Esophagus mucosa (tissue), 1 donor: ENCODE data around the gene CMC1. TPM values are rescaled to one million over a fixed set of nuclear protein-coding genes. Genes with fewer than 3 reads are reported as not detected.
A peak's percentile ranks its signal among the peaks of the same experiment; 100 is the strongest.
"Not testable (repeated sequence)": the region's sequence is repeated elsewhere in the genome, so short reads cannot be mapped to it uniquely, and the experiment has no call there.

Experiments used
- ATAC-seq: fragments of 200-7000 bp; cut with Tn5 transposase; one replicate; pipeline ENCODE4 v1.9.1; 2020
- total RNA-seq: library from RNA; stranded (reverse); gene quantifications from one replicate; pipeline ENCODE4 v1.2.4, GENCODE V29; 2023
- donor health status: DM: yes; HTN: yes; CAD: no.

The CMC1 gene
- total RNA-seq, 1 donor from 2014 or later = 12.2 TPM

DNA sequence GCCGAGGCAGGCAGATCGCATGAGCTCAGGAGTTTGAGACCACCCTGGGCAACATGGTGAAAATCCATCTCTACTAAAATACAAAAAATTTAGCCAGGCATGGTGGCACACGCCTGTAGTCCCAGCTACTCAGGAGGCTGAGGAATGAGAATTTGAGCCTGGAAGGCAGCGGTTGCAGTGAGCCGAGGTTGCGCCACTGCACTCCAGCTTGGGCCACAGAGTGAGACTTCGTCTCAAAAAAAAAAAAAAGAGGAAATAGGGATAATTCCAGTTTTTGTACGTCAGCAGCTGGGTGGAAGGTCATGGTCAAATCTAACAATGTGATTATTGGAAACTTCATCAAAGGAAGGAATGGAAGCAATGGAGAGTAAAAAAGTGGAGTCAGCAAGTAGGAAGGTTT, 3.1 kb downstream of the CMC1 start:
- ATAC-seq = no peak

DNA sequence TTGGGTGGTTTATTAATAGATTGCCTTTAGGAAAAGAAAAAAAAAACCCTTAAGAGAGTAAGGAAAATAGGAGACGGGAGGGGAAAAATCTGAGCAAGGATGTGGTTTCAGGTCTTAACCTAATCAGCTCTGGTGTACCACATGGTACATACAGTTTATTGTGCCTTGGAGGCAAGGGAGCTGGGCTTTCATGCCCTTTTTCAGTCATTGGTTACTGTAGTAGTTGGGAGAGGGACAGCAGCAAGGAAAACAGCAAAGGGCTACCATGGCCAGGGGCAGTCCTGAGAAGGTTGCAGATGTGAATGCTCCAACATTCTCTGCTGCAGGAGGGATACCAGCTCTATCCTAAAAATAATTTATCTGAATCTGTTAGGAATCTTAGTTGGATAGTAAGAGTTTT, 5.9 kb downstream of the CMC1 start:
- no peak for ATAC-seq

DNA sequence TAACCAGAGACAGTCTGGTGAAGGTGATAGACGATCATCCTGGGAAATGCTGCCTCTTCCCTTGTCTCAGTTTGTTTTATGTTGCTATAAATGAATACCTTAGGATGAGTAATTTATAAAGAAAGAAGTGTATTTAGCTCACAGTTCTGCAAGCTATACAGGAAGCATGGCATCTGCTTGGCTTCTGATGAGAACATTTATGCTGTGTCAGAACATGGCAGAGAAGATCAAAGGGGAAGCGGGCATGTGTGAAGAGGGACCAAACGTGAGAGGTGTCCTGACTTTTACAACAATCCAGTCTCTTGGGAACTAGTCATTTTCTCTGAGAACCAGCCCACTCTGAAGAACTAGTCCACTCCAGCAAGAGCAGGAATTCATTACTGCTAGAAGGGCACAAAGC, 9.6 kb downstream of the CMC1 start:
- no peak for ATAC-seq

DNA sequence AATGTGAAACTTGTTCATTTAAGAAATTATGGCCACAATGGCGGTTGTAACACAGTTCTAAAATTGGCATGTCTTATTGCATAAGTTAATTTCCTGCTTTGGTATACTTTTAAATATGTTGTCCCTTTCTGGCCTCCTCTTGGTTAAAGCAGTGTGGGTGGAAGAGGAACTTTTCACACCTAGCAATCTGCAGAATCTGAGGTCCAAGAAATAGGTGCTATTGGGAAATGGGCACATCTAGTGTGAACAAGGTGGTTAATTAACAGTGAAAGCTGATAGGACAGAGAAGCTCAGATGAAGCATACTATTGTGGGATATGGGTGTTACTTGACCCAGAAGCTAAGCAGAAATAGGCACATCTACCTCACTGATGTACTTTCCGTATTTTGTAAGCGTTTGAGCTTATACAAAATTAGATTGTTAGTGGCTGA, 10.6 kb downstream of the CMC1 start:
- no peak for ATAC-seq

DNA sequence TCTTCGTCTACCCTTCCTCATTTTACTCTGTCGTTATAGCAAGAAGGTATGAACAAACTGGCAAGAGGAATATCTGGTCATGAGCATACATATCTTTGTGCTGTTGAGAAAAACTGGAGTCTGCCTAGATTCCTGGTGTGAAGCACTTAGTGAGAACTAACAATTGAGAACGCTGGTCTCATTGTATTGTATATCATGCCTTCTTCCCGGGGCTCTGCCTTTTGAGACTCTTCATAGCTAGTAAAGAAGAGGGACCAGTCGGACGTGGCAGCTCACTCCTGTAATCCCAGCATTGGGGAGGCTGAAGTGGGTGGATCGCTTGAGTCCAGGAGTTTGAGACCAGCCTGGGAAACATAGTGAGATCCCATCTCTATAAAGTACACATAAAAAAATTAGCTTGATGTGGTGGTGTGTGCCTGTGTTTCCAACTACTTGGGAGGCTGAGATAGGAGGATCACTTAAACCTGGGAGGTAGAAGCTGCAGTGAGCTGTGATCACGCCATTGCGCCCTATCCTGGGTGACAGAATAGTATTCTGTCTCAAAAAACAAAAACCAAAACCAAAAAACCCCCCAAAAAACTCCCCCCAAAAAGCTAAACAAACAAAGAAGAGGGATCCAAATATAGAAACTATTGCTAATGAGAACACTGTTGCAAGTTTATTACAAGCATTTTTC, 11.8 kb downstream of the CMC1 start:
- ATAC-seq = no peak

DNA sequence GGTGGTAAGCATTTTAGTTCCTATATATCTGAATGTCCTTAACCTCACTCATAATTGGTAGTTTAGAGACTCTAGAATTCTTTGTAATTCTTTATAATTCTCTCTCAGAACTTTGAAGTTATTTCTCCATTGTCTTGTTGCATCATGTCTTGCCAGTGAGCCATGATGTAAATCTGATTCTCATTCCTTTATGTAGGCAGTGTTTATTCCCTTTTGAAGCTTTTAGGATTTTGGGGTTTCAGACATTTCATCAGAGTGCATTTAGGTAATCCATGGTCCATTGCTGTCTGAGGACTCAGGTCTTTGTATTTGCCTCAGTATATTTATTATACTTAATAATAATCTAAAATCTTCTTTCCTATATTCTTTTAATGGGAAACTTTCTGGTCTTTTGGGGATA, 20.6 kb downstream of the CMC1 start:
- no peak for ATAC-seq

DNA sequence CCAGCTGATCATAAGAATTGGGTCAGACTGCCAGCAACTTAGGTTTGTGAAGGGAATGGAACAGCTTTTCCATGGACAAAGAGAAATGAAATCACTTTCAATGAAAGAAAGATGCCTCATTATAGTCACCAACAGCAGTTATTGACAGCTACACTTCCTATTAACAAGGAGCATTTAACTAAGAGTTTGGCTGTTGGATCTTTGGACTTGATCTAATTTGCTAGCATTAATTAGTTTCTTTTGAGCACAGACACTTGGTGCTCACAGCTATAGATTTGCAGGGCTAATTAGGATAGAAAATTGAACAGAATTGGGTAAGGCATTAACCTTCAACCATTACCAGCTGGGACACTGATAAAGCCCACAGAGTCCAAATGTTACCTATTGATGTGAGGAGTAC, 24.2 kb downstream of the CMC1 start:
- no peak for ATAC-seq

DNA sequence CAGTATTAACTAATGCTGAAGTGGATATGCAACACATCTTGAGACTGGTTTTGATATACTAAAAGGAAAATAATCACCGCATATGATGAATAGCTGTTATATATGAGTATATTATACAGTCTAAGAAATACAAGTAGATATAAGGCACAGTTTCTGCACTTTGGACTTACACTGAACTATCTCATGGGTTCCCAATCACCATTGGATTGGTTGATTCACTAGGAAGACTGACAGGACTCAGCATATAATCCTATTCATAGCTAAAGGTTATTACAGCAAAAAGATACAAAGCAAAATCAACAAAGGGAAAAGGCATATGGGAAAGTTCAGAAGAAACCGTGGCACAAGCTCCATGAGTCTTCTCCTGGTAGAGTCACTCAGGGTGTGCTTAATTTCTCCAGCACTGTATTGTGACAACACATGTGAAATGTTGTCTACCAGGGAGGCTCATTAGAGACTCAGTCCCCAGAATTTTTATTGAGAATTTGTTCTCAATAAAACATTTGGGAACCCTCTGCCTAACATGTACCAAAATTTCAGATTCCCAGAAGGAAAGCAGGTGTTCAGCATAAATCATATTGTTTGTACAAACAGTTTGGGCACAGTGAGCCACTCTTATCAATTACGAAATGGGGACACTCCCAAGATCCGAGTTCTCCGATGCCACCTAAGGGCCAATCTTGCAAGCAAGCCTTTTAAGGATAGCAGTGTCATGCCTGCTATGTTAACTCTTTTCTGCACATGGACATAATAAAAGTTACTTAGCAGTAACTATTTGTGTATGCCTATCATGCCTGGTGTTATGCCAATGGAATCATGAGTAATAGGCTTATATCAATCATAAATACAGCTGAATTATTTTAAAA, 26.8 kb downstream of the CMC1 start:
- no peak for ATAC-seq

DNA sequence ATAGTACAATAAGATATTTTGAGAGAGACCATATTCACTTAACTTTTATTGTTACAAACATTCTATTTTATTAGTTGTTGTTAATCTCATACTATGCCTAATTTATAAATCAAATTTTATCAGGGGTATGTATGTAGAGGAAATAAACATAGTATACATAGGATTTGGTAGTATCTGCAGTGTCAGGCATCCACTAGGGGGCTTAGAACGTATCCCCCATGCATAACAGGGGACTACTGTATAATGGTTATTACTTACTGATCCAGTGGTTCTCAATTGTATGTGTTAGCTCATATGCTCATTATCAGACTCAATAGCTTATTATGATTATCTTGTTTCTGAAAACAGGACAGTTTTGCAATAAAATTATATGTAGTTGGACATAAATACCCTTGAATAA, 27.6 kb downstream of the CMC1 start:
- ATAC-seq = no peak

DNA sequence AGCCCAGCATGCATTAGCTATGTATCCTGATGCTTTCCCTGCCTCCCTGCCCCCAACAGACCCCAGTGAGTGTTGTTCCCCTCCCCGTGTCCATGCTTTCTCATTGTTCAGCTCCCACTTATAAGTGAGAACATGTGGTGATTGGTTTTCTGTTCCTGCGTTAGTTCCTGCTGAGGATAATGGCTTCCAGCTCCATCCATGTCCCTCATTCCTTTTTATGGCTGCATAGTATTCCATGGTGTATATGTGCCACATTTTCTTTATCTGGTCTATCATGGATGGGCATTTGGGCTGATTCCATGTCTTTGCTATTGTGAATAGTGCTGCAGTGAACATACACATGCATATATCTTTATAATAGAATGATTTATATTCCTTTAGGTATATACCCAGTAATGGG, 28.5 kb downstream of the CMC1 start:
- ATAC-seq = not testable (repeated sequence)

DNA sequence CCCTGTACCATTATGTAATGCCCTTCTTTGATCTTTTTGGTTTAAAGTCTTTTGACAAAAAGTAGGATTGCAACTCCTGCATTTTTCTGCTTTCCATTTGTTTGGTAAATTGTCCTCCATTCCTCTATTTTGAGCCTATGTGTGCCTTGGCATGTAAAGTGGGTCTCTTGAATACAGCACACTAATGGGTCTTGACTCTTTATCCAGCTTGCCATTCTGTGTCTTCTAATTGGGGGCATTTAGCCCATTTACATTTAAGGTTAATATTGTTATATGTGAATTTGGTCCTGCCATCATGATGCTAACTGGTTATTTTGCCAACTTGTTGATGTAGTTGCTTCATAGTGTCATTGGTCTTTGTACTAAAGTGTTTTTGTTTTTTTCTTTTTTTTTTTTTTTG, 32.4 kb downstream of the CMC1 start:
- no peak for ATAC-seq

DNA sequence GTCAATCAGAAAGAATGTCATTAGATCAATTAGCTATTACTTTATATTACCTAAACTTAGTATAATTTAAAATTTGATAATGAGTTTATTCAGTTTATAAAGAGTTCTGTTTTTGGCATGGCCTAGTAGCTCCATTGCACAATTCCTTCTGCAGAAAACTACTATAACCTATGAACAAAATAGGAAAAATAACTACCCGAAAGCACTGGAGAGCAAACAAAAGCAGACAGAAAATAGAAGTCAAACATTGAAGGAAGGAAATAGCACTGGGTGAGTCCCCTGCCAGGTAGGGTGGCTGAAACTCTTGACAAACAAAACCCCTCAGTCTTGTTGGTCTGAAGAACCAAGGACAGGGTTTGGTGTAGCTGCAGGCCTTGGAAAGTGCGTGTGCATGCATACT, 37.5 kb downstream of the CMC1 start:
- ATAC-seq = no peak

DNA sequence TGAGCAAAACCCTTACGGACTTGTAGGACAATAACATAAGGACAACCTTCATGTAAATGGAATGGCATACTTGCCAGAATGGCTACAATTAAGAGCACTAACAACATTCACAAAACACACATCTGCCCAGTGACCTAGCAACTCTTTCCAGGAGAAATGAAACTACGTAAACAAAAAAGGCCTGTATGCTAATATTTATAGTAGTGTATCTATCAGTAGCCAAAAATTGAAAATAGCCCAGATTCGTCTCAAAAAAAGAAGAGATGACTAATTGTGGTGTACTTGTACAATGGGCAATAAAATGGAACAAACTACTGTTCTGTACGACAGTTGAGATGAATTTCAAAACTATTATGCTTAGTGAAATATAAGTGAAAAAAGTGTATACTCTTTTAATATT, 38.4 kb downstream of the CMC1 start:
- no peak for ATAC-seq

DNA sequence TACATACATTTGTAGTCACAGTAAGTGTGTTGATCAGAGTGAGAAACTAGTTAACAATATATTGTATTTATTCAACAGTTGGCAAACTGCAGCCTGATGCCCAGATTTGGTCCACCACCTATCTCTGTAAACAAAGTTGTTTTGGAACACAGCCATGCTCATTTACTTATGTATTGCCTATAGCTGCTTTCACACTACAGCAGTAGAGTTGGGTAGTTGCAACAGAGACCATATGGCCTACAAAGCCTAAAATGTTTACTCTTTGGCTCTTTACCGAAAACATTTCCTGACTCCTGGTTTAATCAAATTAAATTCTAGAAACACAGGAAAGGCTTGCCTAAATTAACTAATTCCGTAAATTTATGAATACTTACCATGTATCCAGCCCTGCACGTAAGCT, 39.4 kb downstream of the CMC1 start:
- ATAC-seq = no peak

DNA sequence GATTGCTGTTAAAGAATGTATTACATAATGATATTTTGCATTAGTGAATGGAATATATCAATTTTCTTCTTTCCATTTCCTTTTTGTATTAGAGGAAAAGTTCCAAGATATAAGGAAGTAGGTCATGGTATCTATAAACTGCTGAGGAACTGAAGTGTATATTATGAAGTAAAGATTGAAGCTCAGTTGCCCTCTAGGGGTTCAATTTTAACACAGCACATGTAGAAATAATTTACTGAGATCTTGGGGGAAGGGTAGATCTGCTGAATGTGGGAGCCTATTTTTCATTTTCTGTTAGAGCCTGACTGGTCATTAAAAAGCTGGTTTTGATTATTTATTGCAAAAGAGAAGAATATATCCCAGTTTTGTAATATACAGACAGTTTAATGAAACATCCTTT, 45.2 kb downstream of the CMC1 start:
- ATAC-seq = peak; percentile 59

DNA sequence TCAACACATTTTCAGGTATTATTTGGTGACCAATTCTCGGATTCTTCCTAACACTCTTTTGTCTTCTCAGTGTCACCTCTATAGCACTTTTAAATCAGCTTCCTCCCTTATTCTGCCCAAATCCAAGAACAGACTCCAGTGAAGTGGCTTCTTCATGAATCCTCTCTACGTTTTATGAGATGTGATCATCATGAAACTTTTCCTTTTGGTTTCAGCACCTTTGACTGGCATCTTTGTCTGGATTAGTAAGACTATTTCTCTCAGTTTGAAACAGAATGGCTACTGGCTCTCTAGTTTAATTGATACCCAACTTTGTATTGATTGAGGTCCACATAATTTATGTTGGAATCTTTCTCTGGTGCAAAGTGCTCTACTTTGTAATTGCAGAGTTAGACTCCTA, 45.6 kb downstream of the CMC1 start:
- no peak for ATAC-seq

DNA sequence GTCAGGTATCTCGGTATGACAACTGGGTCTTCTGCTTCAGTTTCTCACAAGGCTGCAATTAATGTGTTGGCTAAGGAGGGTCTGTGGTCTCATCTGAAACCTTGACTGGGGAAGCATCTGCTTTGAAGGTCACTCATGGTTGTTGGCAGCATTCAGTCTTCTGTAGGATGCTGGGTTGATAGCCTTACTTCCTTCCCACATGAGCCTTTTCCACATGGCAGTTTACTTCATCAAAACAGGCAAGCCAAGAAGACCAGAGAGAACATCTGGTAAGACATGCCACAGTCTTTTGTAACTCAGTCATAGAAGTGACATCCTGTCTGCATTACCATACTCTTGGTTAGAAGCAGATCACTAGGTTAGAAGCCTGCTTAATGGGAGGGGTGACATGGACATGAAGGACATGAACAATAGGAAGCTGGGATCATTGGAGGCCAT, 49.5 kb downstream of the CMC1 start:
- ATAC-seq = no peak

DNA sequence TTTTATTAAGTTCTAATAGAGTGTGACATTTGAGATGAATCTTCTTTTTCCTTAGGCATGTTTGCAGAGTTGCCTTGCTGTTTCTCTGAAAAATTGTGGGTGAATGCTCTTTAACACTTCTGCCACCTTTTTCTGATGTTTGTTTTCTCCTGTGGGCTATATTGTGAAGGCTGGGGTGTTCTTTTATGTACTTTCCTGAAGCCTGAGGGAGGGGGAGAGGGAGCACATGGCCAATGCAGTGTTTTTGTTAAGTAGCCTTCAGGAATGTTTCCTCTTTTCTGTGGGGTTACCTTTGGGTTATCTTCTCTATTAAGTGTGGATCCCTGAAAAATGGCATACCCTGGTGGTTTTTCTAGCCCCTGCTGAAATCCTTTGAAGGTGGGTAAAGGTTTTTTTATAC, 50.2 kb downstream of the CMC1 start:
- no peak for ATAC-seq

DNA sequence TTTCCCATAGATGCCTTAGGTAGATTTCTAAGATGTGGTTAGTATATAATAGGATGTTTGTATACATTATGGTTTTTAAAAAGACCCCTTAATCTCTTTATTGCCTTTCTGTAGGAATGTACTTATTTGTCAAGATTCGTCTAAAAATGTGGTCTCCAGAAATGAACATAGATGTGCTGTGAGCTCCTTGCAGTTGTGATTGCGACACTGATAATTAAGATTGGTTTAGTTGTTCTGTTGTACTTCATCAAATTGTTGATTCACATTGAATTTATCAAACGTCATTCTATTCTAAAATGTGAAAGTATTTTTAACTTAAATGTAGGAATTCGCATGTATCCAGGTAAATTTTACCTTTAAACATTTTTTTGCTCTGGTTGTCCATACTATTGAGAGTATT, 51.2 kb downstream of the CMC1 start:
- no peak for ATAC-seq

DNA sequence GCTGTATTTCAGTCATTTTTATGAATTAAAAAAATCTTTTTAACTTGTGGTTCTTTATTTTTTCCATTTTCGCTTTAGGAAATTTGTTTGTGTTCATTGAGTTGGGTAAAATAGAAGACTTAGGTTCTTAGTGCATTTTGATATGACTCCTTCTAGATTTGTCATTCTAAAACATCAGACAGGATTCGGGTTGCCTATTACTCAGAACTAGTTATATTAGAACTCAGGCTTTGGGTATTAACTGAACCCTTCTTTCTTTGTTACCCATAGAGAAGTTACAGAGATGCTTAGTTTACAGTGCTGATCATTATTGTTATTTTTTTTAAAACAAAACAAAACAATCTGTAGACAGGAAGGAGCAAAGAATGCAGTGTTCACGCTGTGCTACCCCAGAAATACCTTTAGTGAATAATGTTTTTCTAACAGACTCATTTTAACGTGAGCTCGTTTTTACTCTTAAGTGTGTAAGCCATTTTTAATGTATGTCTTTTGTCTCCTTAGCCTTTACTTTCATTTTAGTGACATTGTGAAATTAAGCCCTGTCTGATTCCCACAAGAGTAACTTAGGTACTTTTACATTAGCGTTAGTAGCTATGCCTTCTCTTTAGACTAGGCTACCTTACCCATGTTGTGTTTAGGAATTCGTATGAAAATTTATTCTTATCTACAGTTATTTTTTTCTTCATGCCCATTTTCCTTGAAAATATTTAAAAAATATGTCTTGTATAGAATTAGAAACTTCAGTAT, 53.4 kb downstream of the CMC1 start:
- no peak for ATAC-seq

DNA sequence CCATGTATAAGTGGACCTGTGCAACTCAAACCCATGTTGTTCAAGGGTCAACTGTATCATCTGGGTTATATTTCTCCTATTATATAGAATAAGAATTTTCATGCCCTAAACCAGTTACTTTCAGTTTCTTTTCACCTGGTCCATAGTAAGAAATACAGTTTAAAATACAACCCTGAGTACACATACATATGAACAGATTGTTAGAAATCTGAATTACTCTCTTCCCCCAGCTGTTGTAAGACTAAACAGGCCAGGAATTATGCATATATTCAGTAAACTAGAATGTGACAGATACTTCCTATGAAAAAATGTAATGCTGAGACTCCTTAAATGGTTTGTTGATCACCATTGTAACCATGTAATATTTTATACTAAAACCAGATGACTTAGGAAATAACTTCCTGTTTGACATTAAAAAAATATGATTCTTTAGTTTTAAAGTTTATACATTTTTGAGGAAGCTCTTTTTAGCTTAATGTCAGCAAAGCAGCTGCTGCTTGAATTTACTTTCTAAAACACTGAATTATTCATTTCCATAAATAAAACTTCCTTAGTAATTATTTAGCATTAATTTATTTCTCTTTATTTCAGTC, 54.6 kb downstream of the CMC1 start:
- no peak for ATAC-seq

DNA sequence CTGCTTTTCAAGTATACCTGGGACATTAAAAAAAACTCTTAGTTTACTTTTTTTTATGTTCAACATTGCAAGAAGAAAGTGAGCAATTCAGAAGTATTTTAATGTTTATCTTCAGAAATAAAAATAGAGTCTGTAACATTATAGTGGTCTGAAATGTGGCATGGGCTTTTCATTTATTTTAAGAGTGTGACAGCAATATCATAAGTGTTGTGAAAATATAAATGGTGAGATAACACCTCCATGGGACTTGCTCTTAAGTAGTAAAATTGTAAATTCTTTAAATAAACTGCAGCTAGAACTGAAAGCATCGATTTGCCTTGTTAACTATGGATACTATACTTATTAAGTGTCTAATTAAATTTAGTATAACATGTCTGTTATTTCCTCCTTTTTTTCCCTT, 58.3 kb downstream of the CMC1 start:
- ATAC-seq = no peak

DNA sequence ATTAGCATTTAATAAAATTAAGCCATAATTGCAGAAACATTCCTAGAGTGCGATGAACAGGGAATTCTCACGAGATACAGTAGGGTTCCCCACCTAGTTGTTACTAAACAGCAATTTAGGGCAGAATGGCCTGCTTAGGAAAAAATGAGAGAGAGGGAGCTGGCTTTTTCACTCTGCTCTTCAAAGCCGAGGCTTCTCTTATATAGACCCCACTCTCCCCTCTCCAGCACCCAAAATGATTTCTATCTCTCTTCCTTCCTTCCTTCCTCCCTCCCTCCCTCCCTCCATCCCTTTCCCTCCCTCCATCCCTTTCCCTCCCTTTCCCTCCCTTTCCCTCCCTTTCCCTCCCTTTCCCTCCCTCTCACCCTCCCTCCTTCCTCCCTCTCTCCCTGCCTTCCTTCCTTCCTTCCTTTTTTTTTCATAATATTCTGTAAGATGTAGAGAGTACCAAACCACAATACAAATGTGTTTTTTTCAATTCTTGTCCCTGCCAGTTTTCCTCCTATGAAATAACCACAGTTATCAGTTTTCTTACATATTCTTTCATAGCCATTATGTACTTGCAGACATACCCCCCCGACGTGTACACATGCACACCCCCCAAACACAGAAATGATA, 59.0 kb downstream of the CMC1 start:
- no peak for ATAC-seq
